Left lung (tissue), 10 donors: Measurements from ENCODE around the gene MAP3K14. TPM values are rescaled to one million over a fixed set of nuclear protein-coding genes. Genes with fewer than 3 reads are reported as not detected.

Experiments used
- ATAC-seq: fragments of 200-7000 bp; cut with Tn5 transposase; one replicate; pipeline ENCODE4 v1.9.1; 2020; ENCODE audit warnings: moderate library complexity
- DNase-seq, 4 donors: peaks; one replicate each; pipeline ENCODE4 v3.0.0-alpha.2; 2013 to 2020
- H3K27ac ChIP-seq, 2 donors: fragments of 200-600 bp; sonication (generic) in 1 of 2; one replicate each; pipeline versions ENCODE4 v1.5.0 to v1.8.0; 2020 to 2021
- H3K27me3 ChIP-seq, 2 donors: fragments of 200-600 bp; sonication (generic) in 1 of 2; one replicate each; pipeline versions ENCODE4 v1.5.0 to v1.8.0; 2020 to 2021
- H3K36me3 ChIP-seq, 2 donors: fragments of 200-600 bp; sonication (generic) in 1 of 2; one replicate each; pipeline versions ENCODE4 v1.5.0 to v1.8.0; 2020 to 2021
- H3K4me1 ChIP-seq, 2 donors: fragments of 200-600 bp; one replicate each; pipeline ENCODE4 v1.8.0; 2021
- H3K4me3 ChIP-seq, 2 donors: fragments of 200-600 bp; sonication (generic) in 1 of 2; one replicate each; pipeline versions ENCODE4 v1.5.0 to v1.8.0; 2020 to 2021; ENCODE audit warnings: mild to moderate bottlenecking in 1 of 2
- H3K9me3 ChIP-seq, 2 donors: fragments of 200-600 bp; sonication (generic) in 1 of 2; one replicate each; pipeline versions ENCODE4 v1.5.0 to v1.8.0; 2020 to 2021
- CTCF ChIP-seq, 2 donors: fragments of 200-600 bp; sonication (generic) in 1 of 2; IDR thresholded peaks; one replicate each; pipeline versions ENCODE4 v1.5.0 to v1.8.0; 2021; ENCODE audit warnings: antibody characterized with exemption in 2 of 2
- intact Hi-C, 2 donors: fragments of 100-400 bp; cut with DNase I; formaldehyde crosslinking; loops; one replicate each; pipeline versions ENCODE4 v1.11.2 to v1.14.2; 2022
- polyA plus RNA-seq, 6 donors: library from polyadenylated mRNA; unstranded; fragments of 120-200 nt; gene quantifications; one replicate each; pipeline ENCODE4 v1.2.1, GENCODE V29; 2013; ENCODE audit not compliant: insufficient read length in 6 of 6
- total RNA-seq, 2 donors: library from RNA; stranded (reverse); fragmentation: NEBNext Ultra II Directional; extraction: Animal tissue kit (Norgen Biotek cat#: 25700); gene quantifications; one replicate each; pipeline ENCODE4 v1.2.1, GENCODE V29; 2021
- donor health status: DM: no; HTN: yes; CAD: no.
- donor health status: DM: no; HTN: no; CAD: no.

The MAP3K14 gene
- total and polyA plus RNA-seq, 8 donors: 6.3 to 13.1 (median 7.7) TPM

GRCh38 chr17:45342871-45343526 lies 26.2 kb upstream of the MAP3K14 start:
- Histone ChIP-seq H3K4me3 (no peak overlapping the region), H3K9me3 (no peaks in the 10 kb centered on the region), H3K36me3 (no peaks in the 10 kb centered on the region), H3K27me3 (no peaks in the 10 kb centered on the region), H3K27ac (no peak overlapping the region), H3K4me1 (peaks cover 8 to 27% of the 10 kb centered on the region in 2 donors)
- DNase-seq (no peak), ATAC-seq (no peak)
- intact Hi-C loops: no loop called here
- TF ChIP-seq CTCF (IDR thresholded peaks at IDR 0.05): no peak

DNA sequence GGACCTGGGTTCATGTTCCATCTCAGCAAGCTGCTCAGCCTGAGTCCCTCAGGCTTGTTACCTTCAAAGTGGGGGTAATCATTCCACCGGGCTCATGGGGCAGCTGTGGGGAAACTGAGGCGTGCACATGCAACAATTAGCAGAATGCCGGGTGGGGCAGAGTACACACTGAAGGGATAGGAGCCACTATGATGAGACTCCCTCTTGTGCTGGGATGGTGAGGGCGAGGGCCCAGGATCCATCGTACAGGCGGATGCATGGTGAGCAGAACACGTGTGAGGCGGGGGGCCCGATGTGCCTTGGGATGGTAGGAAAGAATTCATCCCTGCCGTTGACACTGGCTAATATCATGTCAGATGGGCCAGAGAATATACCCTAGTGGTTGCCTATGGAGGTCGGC lies 25.5 kb upstream of the MAP3K14 start:
- ATAC-seq (no peak), DNase-seq (no peak)
- H3K36me3 ChIP-seq: no peaks in the 10 kb centered on the region
- H3K4me1 ChIP-seq: peaks cover 8 to 29% of the 10 kb centered on the region in 2 donors
- no peak overlapping the region for H3K4me3 ChIP-seq
- H3K27ac ChIP-seq: peak overlapping the region in 1 of 2 donors; percentile 43
- H3K27me3 ChIP-seq: no peaks in the 10 kb centered on the region
- no peaks in the 10 kb centered on the region for H3K9me3 ChIP-seq
- intact Hi-C loops: no loop called here
- no peak for TF ChIP-seq CTCF (IDR thresholded peaks at IDR 0.05)

- peak in 3 of 4 donors; percentile 26 to 77 (median 57) for DNase-seq
- no peaks in the 10 kb centered on the region for H3K27me3 ChIP-seq
- intact Hi-C loops: no loop called here
- H3K9me3 ChIP-seq: no peaks in the 10 kb centered on the region
- H3K27ac ChIP-seq: peak overlapping the region; percentile 43 to 59
- no peak overlapping the region for H3K4me3 ChIP-seq
- peaks cover 8 to 29% of the 10 kb centered on the region in 2 donors for H3K4me1 ChIP-seq
- TF ChIP-seq CTCF (IDR thresholded peaks at IDR 0.05): no peak
- H3K36me3 ChIP-seq: no peaks in the 10 kb centered on the region
- peak; percentile 61 for ATAC-seq
Observed at GRCh38 chr17:45341533-45342158, 24.8 kb upstream of the MAP3K14 start.

DNA sequence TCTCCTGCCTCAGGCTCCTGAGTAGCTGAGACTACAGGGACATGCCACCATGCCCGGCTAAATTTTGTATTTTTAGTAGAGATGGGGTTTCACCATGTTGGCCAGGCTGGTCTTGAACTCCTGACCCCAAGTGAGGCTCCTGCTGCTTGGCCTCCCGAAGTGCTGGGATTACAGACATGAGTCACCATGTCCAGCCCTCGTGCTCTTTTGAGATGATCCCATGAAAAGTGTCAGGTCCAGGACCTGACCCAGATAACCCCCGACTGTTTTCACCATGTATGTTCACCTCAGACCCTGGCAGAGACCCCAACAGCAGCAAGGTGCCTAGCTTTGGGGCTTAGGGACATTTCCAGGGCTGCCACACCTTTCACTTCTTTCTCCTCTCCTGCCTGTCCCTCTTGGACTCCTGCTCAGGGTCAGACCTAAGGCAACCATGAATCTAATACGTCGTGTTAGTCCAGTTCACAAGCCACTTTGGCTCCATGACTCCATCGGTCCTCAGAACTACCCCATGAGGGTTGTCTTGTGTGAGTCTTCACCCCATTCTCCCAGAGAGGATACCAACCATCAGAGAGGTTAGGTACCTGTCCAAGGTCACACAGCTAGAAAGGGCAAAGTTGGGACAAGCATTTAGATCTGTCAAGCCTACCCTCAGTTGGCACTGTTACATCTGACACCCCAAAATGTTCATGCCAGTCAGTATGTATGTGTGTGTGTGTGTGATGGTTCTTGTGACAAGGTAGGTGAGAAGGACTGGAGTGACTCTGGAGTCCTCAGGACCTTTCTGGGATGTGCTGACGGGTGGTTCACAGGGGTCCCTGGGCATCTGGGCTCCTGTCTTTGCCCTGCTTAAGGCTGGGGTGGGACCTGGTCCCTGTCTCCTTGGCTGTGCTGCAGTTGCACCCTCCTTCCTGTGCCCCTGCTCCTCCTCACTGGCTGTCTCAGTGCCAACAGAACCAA lies 23.1 kb upstream of the MAP3K14 start:
- Histone ChIP-seq H3K27me3 (no peaks in the 10 kb centered on the region), H3K36me3 (no peaks in the 10 kb centered on the region), H3K9me3 (no peaks in the 10 kb centered on the region), H3K4me1 (peaks cover 8 to 29% of the 10 kb centered on the region in 2 donors), H3K27ac (no peak overlapping the region), H3K4me3 (no peak overlapping the region)
- no peak for DNase-seq
- ATAC-seq: no peak
- intact Hi-C loops: no loop called here
- no peak for TF ChIP-seq CTCF (IDR thresholded peaks at IDR 0.05)
